Bronchial smooth muscle cell (primary cell): ENCODE data around the gene FAM168B. TPM values are rescaled to one million over a fixed set of nuclear protein-coding genes. Genes with fewer than 3 reads are reported as not detected.

Source experiments
- total RNA-seq: library from RNA; depleted of rRNA; stranded (reverse); fragments of >200 nt; gene quantifications from 2 replicates; pipeline ENCODE4 v1.2.1, GENCODE V29; 2014

Gene FAM168B, protein sequence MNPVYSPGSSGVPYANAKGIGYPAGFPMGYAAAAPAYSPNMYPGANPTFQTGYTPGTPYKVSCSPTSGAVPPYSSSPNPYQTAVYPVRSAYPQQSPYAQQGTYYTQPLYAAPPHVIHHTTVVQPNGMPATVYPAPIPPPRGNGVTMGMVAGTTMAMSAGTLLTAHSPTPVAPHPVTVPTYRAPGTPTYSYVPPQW
- 60.0 and 73.8 TPM in 2 replicates for total RNA-seq

GRCh38 chr2:131093006-131093695 is at the start of gene FAM168B:
Gene FAM168B, minus strand, starts transcription at chr2:131093460. Its CDS starts 10,814 bp downstream, at chr2:131082646.

GRCh38 chr2:131105156-131105949 is 12.1 kb upstream of the FAM168B start, which contains the start of gene PLEKHB2:
Gene PLEKHB2, plus strand, starts transcription at chr2:131105336. Its CDS starts 15,606 bp downstream, at chr2:131120942.

Other genes starting within 250 kb of the FAM168B start
- gene PLEKHB2, start 11.9 kb upstream of the FAM168B start, total RNA-seq, result 52.9 and 57.7 TPM in 2 replicates
- not detected in 2 replicates for gene POTEE, start 116.1 kb upstream of the FAM168B start, total RNA-seq